ENCODE measurements around the gene PLEKHO2. TPM values are rescaled to one million over a fixed set of nuclear protein-coding genes. Genes with fewer than 3 reads are reported as not detected.
A peak's percentile ranks its signal among the peaks of the same experiment; 100 is the strongest.

Gene PLEKHO2
- total and polyA plus RNA-seq, 2 experiments from 2014 or later: 30.7 to 35.3 TPM

GRCh38 chr15:64904189-64904588, 62.5 kb downstream of the PLEKHO2 start:
- Histone ChIP-seq H3K27me3 (replicated peaks; ENCODE audit: insufficient read depth) (no peaks in the 10 kb centered on the region), H3K4me3 (no peak overlapping the region), H3F3A (ENCODE audit: insufficient read depth) (no peaks in the 10 kb centered on the region), H3K9me2 (ENCODE audit: insufficient read depth) (no peaks in the 10 kb centered on the region), H3K79me2 (ENCODE audit: insufficient read depth) (no peaks in the 10 kb centered on the region), H3K4me1 (ENCODE audit: insufficient read depth) (no peaks in the 10 kb centered on the region), H3K4me2 (ENCODE audit: unreplicated experiment) (no peak overlapping the region), H3K9ac (no peak overlapping the region), H3K9me3 (ENCODE audit: low read depth) (no peaks in the 10 kb centered on the region), H3K36me3 (ENCODE audit: low read depth) (no peaks in the 10 kb centered on the region), H4K20me1 (ENCODE audit: insufficient read depth) (no peaks in the 10 kb centered on the region), H2AFZ (no peak overlapping the region), H3K27ac (no peak overlapping the region)
- in situ Hi-C loops (cut with MboI): loop anchor here (10.0 kb wide), 1 partner anchor 169 kb away; no protein-coding TSS in a partner anchor
- 86 to 89% methylated on average over 4 of the region's 4 CpGs for WGBS, 2 experiments (ENCODE audit: low coverage in 1 of 2, low lambda C conversion rate in 2 of 2, missing lambda C conversion rate in 2 of 2)
- TF ChIP-seq EZH2phosphoT487 (IDR thresholded peaks at IDR 0.05; ENCODE audit: insufficient read depth, low read depth) (no peak), EZH2 (IDR thresholded peaks at IDR 0.05; ENCODE audit: insufficient read depth, poor library complexity, severe bottlenecking) (no peak)
- no peak for DNase-seq

DNA sequence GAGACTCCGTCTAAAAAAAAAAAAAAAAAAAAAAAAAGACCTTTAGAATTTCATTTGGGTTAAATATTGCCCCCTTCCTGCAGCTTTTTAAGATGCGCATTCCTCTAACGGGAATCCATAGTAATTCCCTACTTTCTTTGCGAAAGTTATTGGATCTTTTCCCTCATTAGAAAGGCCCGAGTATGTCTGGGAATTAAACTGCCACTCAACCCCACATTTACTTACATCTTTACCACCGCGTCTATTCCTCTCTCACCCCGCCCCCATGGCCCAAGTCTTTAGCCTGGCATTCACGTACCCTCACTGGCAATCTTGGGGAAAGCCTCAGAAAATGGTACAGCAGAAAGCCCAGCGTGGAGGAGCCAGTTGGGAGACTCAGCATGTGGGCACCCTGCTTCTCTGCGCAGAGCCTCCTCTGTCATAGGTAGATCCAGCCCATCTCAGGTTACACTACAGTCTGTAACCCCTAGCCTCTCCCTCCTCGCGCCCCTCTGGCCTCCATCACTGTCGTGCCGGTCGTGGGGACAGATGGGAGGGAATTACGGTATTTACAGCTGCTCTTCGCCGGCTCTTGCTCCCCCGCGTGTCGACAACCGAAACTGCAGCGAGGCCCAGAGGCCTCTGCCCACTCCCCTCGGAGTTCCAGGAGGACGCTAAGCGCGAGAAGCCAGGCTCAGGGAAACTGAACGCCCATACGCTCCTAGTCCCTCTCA, 63.6 kb downstream of the PLEKHO2 start:
- Histone ChIP-seq H3K9me3 (ENCODE audit: low read depth) (no peaks in the 10 kb centered on the region), H3K79me2 (ENCODE audit: insufficient read depth) (no peaks in the 10 kb centered on the region), H3F3A (ENCODE audit: insufficient read depth) (no peaks in the 10 kb centered on the region), H3K4me1 (ENCODE audit: insufficient read depth) (no peaks in the 10 kb centered on the region), H4K20me1 (ENCODE audit: insufficient read depth) (no peaks in the 10 kb centered on the region), H3K27ac (0 out of 2 replicates have a peak overlapping the region, but pooled peaks have one; percentile 5), H3K9ac (peak overlapping the region; percentile 41), H3K36me3 (ENCODE audit: low read depth) (no peaks in the 10 kb centered on the region), H3K27me3 (replicated peaks; ENCODE audit: insufficient read depth) (no peaks in the 10 kb centered on the region), H3K4me3 (peak overlapping the region; percentile 65), H3K4me2 (ENCODE audit: unreplicated experiment) (peak overlapping the region; percentile 80), H3K9me2 (ENCODE audit: insufficient read depth) (no peaks in the 10 kb centered on the region), H2AFZ (peak overlapping the region; percentile 83)
- in situ Hi-C loops (cut with MboI): loop anchor here (10.0 kb wide), 1 partner anchor 170 kb away; no protein-coding TSS in a partner anchor
- TF ChIP-seq EZH2 (IDR thresholded peaks at IDR 0.05; ENCODE audit: insufficient read depth, poor library complexity, severe bottlenecking) (no peak), EZH2phosphoT487 (IDR thresholded peaks at IDR 0.05; ENCODE audit: insufficient read depth, low read depth) (no peak)
- DNase-seq: peak; percentile 86
- 4 to 5% methylated on average over 30 of the region's 30 CpGs for WGBS, 2 experiments (ENCODE audit: low coverage in 1 of 2, low lambda C conversion rate in 2 of 2, missing lambda C conversion rate in 2 of 2)

DNA sequence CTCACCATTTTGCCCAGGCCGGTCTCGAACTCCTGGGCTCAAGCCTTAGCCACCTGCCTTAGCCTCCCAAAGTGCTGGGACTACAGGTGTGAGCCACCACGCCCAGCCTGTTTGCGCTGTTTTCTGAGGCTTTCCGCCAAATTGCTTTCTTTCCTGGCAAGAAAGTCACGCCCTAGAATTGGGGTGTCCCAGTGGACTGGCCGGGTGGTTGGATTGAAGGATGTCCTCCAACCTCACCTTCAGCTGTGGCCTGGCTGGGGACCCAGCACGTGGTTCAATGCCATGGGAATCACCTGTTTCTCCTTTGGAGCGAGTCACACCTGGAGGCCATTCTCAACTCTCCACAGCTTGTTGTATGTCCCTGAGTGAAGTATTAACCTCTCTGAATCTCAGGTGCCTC, 64.2 kb downstream of the PLEKHO2 start:
- Histone ChIP-seq H3K9me3 (ENCODE audit: low read depth) (no peaks in the 10 kb centered on the region), H3K36me3 (ENCODE audit: low read depth) (no peaks in the 10 kb centered on the region), H3K4me1 (ENCODE audit: insufficient read depth) (no peaks in the 10 kb centered on the region), H2AFZ (peak overlapping the region; percentile 83; the same call in 1 of the 2 replicates), H3K4me2 (ENCODE audit: unreplicated experiment) (no peak overlapping the region), H3K27me3 (replicated peaks; ENCODE audit: insufficient read depth) (no peaks in the 10 kb centered on the region), H4K20me1 (ENCODE audit: insufficient read depth) (no peaks in the 10 kb centered on the region), H3K9ac (no peak overlapping the region), H3F3A (ENCODE audit: insufficient read depth) (no peaks in the 10 kb centered on the region), H3K9me2 (ENCODE audit: insufficient read depth) (no peaks in the 10 kb centered on the region), H3K79me2 (ENCODE audit: insufficient read depth) (no peaks in the 10 kb centered on the region), H3K4me3 (no peak overlapping the region), H3K27ac (no peak overlapping the region)
- no peak for TF ChIP-seq EZH2phosphoT487 (IDR thresholded peaks at IDR 0.05; ENCODE audit: insufficient read depth, low read depth)
- TF ChIP-seq EZH2 (IDR thresholded peaks at IDR 0.05; ENCODE audit: insufficient read depth, poor library complexity, severe bottlenecking): no peak
- in situ Hi-C loops (cut with MboI): loop anchor here (10.0 kb wide), 1 partner anchor 171 kb away; no protein-coding TSS in a partner anchor
- WGBS, 2 experiments (ENCODE audit: low coverage in 1 of 2, low lambda C conversion rate in 2 of 2, missing lambda C conversion rate in 2 of 2): 58 to 69% methylated on average over 9 of the region's 9 CpGs
- no peak for DNase-seq

DNA sequence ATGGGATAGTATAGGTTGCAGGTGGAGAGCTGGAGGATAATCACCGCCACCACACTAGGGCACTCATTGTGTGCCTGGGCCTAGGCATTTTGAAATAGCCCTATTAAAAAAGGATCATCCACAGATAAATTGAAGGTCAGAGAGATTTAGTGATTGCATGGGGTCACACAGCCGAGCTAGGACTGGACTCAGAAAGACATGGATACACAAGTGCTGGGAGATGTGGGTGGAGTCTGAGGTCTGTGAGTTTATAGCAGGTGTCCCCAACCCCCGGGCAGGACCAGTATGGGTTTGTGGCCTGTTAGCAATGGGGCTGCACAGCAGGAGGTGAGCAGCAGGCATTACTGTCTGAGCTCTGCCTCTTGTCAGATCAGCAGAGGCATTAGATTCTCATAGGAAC, 64.7 kb downstream of the PLEKHO2 start:
- Histone ChIP-seq H3K9ac (no peak overlapping the region), H3K36me3 (ENCODE audit: low read depth) (no peaks in the 10 kb centered on the region), H2AFZ (no peak overlapping the region), H3K4me3 (no peak overlapping the region), H3F3A (ENCODE audit: insufficient read depth) (no peaks in the 10 kb centered on the region), H3K9me2 (ENCODE audit: insufficient read depth) (no peaks in the 10 kb centered on the region), H3K27me3 (replicated peaks; ENCODE audit: insufficient read depth) (no peaks in the 10 kb centered on the region), H4K20me1 (ENCODE audit: insufficient read depth) (no peaks in the 10 kb centered on the region), H3K9me3 (ENCODE audit: low read depth) (no peaks in the 10 kb centered on the region), H3K4me2 (ENCODE audit: unreplicated experiment) (no peak overlapping the region), H3K27ac (no peak overlapping the region), H3K4me1 (ENCODE audit: insufficient read depth) (no peaks in the 10 kb centered on the region), H3K79me2 (ENCODE audit: insufficient read depth) (no peaks in the 10 kb centered on the region)
- in situ Hi-C loops (cut with MboI): loop anchor here (10.0 kb wide), 1 partner anchor 172 kb away; no protein-coding TSS in a partner anchor
- no peak for DNase-seq
- no peak for TF ChIP-seq EZH2phosphoT487 (IDR thresholded peaks at IDR 0.05; ENCODE audit: insufficient read depth, low read depth)
- 77 to 83% methylated on average over 3 of the region's 3 CpGs for WGBS, 2 experiments (ENCODE audit: low coverage in 1 of 2, low lambda C conversion rate in 2 of 2, missing lambda C conversion rate in 2 of 2)
